HepG2 (cell line): Measurements from ENCODE around the gene ROBO3. TPM values are rescaled to one million over a fixed set of nuclear protein-coding genes. Genes with fewer than 3 reads are reported as not detected.
A peak's percentile ranks its signal among the peaks of the same experiment; 100 is the strongest.

Experiments
- ATAC-seq: fragments of 200-7000 bp; cut with Tn5 transposase; 3 replicates; pipeline ENCODE4 v1.9.1; 2020; ENCODE audit warnings: mild to moderate bottlenecking, moderate library complexity
- BruUV-seq: library from RNA; stranded (reverse); fragments of 400-500 nt; replicated peaks from 2 replicates; lab custom pipeline; 2021; lab: Mats Ljungman, UMichigan
- CTCF ChIA-PET: fragments of 300-600 bp; formaldehyde crosslinking; extraction: SDS; loops from one replicate; lab custom pipeline; 2021; ENCODE audit warnings: low total read pairs, inconsistent platforms, low intra/inter-chr PET ratio; lab: Yijun Ruan, JAX
- POLR2A ChIA-PET: fragments of 350-600 bp; sonication (Branson Sonifier 250); formaldehyde crosslinking; loops from one replicate; lab custom pipeline; 2020; ENCODE audit warnings: antibody characterized with exemption, inconsistent platforms; lab: Yijun Ruan, JAX
- DNase-seq: peaks from one replicate; pipeline ENCODE4 v3.0.0-alpha.2; 2015; ENCODE audit warnings: low spot score
- FAIRE-seq: peaks from 3 replicates; lab custom pipeline; 2011; peaks lifted over from hg19 to GRCh38; lab: Jason Lieb, UNC
- H2AFZ ChIP-seq: one replicate; pipeline ENCODE4 v1.6.1; 2011; ENCODE audit warnings: low read length, inconsistent platforms
- H3K27ac ChIP-seq: fragments of 300-600 bp; 3 replicates; pipeline ENCODE4 v1.8.0; 2011; ENCODE audit warnings: mixed run types, mild to moderate bottlenecking, mixed read lengths, low read length, inconsistent platforms; ENCODE audit not compliant: insufficient read depth; ENCODE audit errors: extremely low read length
- H3K27me3 ChIP-seq, 2 experiments: fragments of 200-600 bp in 1 of 2; 2 replicates in 1 of 2; 3 replicates in 1 of 2; pipeline versions ENCODE4 v1.6.0 to v1.8.0; 2011; ENCODE audit warnings: low read length in 2 of 2, mild to moderate bottlenecking in 2 of 2, moderate library complexity in 2 of 2, inconsistent platforms in 1 of 2; ENCODE audit not compliant: insufficient read depth in 2 of 2, control insufficient read depth in 1 of 2
- H3K36me3 ChIP-seq, 2 experiments: fragments of 200-600 bp in 1 of 2; replicated peaks in 1 of 2; 2 replicates in 1 of 2; 3 replicates in 1 of 2; pipeline versions ENCODE4 v1.5.1 to v1.8.0; 2011; ENCODE audit warnings: low read length in 2 of 2, inconsistent platforms in 1 of 2; ENCODE audit not compliant: insufficient read depth in 2 of 2, control insufficient read depth in 1 of 2
- H3K4me1 ChIP-seq: 2 replicates; pipeline ENCODE4 v1.5.1; 2012; ENCODE audit warnings: low read length, inconsistent platforms; ENCODE audit not compliant: insufficient read depth
- H3K4me2 ChIP-seq: 2 replicates; pipeline ENCODE4 v1.6.0; 2011; ENCODE audit warnings: low read depth, low read length, inconsistent platforms
- H3K4me3 ChIP-seq, 3 experiments: fragments of 200-600 bp in 1 of 3; sonication (generic), shearing (Covaris generic) in 1 of 3; replicated peaks in 1 of 3; 2 replicates each; pipeline ENCODE4 v1.5.1; 2011 to 2016; ENCODE audit warnings: low read length in 3 of 3, inconsistent platforms in 2 of 3, low read depth in 2 of 3, mild to moderate bottlenecking in 2 of 3, control low read depth in 1 of 3, mixed read lengths in 1 of 3; ENCODE audit not compliant: insufficient read depth in 1 of 3
- H3K79me2 ChIP-seq: one replicate; pipeline ENCODE4 v1.6.1; 2011; ENCODE audit warnings: low read length, inconsistent platforms; ENCODE audit not compliant: insufficient read depth
- H3K9ac ChIP-seq: 2 replicates; pipeline ENCODE4 v1.6.0; 2011; ENCODE audit warnings: mild to moderate bottlenecking, low read depth, low read length, inconsistent platforms; ENCODE audit not compliant: insufficient read depth
- H3K9me3 ChIP-seq: 2 replicates; pipeline ENCODE4 v1.5.1; 2012; ENCODE audit warnings: mild to moderate bottlenecking, low read length
- H4K20me1 ChIP-seq: 2 replicates; pipeline ENCODE4 v1.6.0; 2011; ENCODE audit warnings: inconsistent platforms, mild to moderate bottlenecking, low read length, moderate library complexity; ENCODE audit not compliant: insufficient read depth
- WGBS: methylation state at CpG from one replicate; pipeline ENCODE4 v1.1.6; 2017; ENCODE audit warnings: low lambda C conversion rate; 5-methylcytosine and 5-hydroxymethylcytosine counted together
- in situ Hi-C: cut with HindIII; loops from 2 replicates; pipeline ENCODE4 v1.10.0; 2017; ENCODE audit warnings: low pct_unique_long_range_greater_than_20kb; ENCODE audit not compliant: extremely low pct_ligation_motif_present
- intact Hi-C: fragments of 100-400 bp; cut with micrococcal nuclease; formaldehyde crosslinking; loops from one replicate; pipeline ENCODE4 v1.10.0; 2022; ENCODE audit not compliant: unreplicated experiment
- polyA plus RNA-seq, 8 experiments: library from polyadenylated mRNA; depleted of rRNA in 3 of 8; stranded (reverse) in 7 of 8; unstranded in 1 of 8; fragments of >200 nt; fragmentation: Illumina TruSeq in 4 of 8; extraction: Trizol in 4 of 8; gene quantifications; 2 replicates each; pipeline versions ENCODE4 v1.2.1 to v1.2.3, GENCODE V29; 2011 to 2016; ENCODE audit warnings: low read depth in 4 of 8, missing spikeins in 1 of 8, mixed read lengths in 1 of 8; ENCODE audit not compliant: insufficient read depth in 1 of 8
- total RNA-seq, 5 experiments: library from RNA; depleted of rRNA; stranded (reverse); fragments of >200 nt; fragmentation: Illumina TruSeq; extraction: Trizol; gene quantifications; 2 replicates each; pipeline ENCODE4 v1.2.3, GENCODE V29; 2016; ENCODE audit warnings: low read depth in 1 of 5
- TF ChIP-seq, protein P1 (sequence below): sonication (generic); formaldehyde crosslinking; IDR thresholded peaks from 2 replicates; pipeline ENCODE4 v1.5.1; 2020; ENCODE audit warnings: mild to moderate bottlenecking, missing genetic modification reagents, moderate library complexity
- TF ChIP-seq, protein P2 (sequence below): sonication (generic); formaldehyde crosslinking; IDR thresholded peaks from 2 replicates; pipeline ENCODE4 v1.8.0; 2022; ENCODE audit warnings: missing genetic modification reagents, low read depth, mild to moderate bottlenecking, borderline replicate concordance

ROBO3 gene
- total and polyA plus RNA-seq, 2 of the 13 experiments (the other 11 are each of a cell fraction or from before 2014, with no cell fraction given), result 0.07 to 2.4 TPM

DNA sequence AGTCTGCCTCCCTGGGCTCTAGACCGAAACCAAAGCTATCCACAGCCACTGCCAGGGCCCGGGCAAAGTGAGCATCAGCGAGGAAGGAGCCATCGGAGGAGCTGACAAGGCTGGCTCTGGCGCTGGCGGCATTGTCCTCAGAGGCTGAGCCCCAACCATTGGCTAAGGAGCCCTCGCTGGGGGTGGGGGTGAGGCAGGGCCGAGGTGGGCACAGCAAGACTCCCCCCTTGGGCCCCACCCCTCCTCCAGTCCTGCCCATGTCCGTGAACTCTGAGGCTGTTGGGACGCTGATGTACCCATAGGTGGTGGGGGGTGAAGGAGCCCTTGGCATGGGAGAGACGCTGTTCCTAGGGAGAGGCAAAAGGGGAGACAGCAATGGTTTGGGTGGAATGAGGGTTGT, 21.2 kb downstream of the ROBO3 start:
- CTCF ChIA-PET, result no interaction called here
- in situ Hi-C loops (no loop called here), intact Hi-C loops (no loop called here)
- H4K20me1 ChIP-seq, result no peaks in the 10 kb centered on the region
- no peak overlapping the region for H3K9ac ChIP-seq
- H2AFZ ChIP-seq, result no peak overlapping the region
- H3K9me3 ChIP-seq, result no peaks in the 10 kb centered on the region
- H3K4me2 ChIP-seq, result no peak overlapping the region
- 34% methylated on average over 11 of the region's 11 CpGs for WGBS
- TF ChIP-seq, protein P1, sequence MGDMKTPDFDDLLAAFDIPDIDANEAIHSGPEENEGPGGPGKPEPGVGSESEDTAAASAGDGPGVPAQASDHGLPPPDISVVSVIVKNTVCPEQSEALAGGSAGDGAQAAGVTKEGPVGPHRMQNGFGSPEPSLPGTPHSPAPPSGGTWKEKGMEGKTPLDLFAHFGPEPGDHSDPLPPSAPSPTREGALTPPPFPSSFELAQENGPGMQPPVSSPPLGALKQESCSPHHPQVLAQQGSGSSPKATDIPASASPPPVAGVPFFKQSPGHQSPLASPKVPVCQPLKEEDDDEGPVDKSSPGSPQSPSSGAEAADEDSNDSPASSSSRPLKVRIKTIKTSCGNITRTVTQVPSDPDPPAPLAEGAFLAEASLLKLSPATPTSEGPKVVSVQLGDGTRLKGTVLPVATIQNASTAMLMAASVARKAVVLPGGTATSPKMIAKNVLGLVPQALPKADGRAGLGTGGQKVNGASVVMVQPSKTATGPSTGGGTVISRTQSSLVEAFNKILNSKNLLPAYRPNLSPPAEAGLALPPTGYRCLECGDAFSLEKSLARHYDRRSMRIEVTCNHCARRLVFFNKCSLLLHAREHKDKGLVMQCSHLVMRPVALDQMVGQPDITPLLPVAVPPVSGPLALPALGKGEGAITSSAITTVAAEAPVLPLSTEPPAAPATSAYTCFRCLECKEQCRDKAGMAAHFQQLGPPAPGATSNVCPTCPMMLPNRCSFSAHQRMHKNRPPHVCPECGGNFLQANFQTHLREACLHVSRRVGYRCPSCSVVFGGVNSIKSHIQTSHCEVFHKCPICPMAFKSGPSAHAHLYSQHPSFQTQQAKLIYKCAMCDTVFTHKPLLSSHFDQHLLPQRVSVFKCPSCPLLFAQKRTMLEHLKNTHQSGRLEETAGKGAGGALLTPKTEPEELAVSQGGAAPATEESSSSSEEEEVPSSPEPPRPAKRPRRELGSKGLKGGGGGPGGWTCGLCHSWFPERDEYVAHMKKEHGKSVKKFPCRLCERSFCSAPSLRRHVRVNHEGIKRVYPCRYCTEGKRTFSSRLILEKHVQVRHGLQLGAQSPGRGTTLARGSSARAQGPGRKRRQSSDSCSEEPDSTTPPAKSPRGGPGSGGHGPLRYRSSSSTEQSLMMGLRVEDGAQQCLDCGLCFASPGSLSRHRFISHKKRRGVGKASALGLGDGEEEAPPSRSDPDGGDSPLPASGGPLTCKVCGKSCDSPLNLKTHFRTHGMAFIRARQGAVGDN (CRISPR knock-in tag), result 0 out of 2 replicates have a peak, but pooled peaks have one; percentile 1
- TF ChIP-seq, protein P2, sequence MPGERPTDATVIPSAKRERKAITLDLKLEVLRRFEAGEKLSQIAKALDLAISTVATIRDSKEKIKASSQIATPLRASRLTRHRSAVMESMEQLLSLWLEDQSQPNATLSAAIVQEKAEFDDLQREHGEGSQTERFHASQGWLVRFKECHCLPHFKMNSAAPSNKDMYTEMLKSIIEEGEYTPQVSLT (CRISPR knock-in tag), result no peak
- ATAC-seq (no peak), DNase-seq (no peak), FAIRE-seq (no peak)
- H3K4me1 ChIP-seq, result peaks cover 46% of the 10 kb centered on the region
- POLR2A ChIA-PET, result no interaction called here
- H3K4me3 ChIP-seq, result no peak overlapping the region
- H3K36me3 ChIP-seq, result no peaks in the 10 kb centered on the region
- H3K27me3 ChIP-seq, result peaks cover 0 to 30% of the 10 kb centered on the region in 2 experiments; a peak in 4 of 5 replicates
- H3K79me2 ChIP-seq, result no peaks in the 10 kb centered on the region
- no TSS peak for BruUV-seq
- no peak overlapping the region for H3K27ac ChIP-seq
